GM18511 (cell line): ENCODE results near the gene PAGE5.

Experiments used
- ATAC-seq: cut with Tn5 transposase; IDR thresholded peaks from one replicate; pipeline ENCODE4 v1.9.1; 2021; ENCODE audit warnings: mild to moderate bottlenecking, moderate library complexity; ENCODE audit not compliant: unreplicated experiment

Gene PAGE5

DNA sequence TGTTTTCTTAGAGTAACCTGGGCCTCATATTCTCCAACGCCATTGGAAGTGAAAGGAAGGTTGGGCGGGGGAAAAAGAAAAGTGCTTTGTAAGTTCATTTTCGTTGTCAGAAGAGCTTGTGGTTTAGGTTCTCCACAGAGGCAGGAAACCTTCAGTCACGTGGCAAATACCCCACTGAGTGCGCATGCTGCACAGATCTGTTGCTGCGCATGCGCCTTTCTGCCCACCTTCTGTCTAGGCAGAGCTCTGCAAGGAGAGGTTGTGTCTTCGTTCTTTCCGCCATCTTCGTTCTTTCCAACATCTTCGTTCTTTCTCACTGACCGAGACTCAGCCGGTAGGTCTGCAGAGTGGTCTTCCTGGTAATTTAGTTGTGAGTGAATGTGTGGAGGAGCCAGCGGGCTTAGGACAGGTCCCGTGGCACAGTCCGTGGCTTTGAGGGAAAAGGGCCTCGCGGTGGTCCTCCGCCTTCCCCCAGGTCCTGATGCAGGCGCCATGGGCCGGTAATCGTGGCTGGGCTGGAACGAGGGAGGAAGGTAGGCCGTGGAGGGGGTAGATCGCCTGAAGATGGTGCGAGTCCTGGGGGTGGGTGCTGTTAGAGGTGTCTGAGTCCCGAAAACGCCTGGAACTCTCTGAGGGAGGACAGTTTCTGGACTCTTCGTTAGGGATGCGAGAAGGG, at the start of gene PAGE5:
TSS of gene PAGE5 (plus strand) at position 228 of the 676 bp plus-strand sequence. CDS start 1,037 bp downstream, outside the sequence.
- no peak for ATAC-seq

GRCh38 chrX:55187281-55187680, 32.9 kb upstream of the PAGE5 start:
- no peak for ATAC-seq

- ATAC-seq: no peak
These were observed 23.5 kb upstream of the PAGE5 start for GRCh38 chrX:55196688-55197087.

DNA sequence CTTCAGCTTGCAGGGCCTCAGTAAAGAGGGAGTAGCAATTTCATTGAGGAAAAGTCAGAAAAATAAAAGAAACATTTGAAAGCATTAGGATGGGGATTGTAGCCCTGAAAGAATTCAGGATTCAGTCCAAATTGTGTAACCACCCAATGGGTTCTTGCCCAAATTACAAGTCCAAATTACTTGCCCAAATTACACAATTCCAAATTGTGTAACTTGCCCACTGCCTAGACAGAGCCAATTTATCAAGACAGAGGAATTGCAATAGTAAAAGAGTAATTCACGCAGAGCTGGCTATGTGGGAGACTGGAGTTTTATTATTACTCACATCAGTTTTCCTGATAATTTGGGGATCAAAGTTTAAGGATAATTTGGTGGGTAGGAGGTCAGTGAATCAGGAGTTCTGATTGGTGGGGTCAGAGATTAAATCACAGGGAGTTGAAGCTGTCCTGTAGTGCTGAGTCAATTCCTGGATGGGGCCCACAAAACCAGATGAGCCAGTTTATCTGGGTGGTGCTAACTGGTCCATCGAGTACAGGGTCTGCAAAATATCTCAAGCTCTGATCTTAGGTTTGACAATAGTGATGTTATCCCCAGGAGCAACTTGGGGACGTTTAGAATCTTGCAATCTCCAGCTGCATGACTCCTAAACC, 18.1 kb upstream of the PAGE5 start:
- no peak for ATAC-seq

- ATAC-seq: no peak
These were observed 13.8 kb upstream of the PAGE5 start for GRCh38 chrX:55206162-55206941.

DNA sequence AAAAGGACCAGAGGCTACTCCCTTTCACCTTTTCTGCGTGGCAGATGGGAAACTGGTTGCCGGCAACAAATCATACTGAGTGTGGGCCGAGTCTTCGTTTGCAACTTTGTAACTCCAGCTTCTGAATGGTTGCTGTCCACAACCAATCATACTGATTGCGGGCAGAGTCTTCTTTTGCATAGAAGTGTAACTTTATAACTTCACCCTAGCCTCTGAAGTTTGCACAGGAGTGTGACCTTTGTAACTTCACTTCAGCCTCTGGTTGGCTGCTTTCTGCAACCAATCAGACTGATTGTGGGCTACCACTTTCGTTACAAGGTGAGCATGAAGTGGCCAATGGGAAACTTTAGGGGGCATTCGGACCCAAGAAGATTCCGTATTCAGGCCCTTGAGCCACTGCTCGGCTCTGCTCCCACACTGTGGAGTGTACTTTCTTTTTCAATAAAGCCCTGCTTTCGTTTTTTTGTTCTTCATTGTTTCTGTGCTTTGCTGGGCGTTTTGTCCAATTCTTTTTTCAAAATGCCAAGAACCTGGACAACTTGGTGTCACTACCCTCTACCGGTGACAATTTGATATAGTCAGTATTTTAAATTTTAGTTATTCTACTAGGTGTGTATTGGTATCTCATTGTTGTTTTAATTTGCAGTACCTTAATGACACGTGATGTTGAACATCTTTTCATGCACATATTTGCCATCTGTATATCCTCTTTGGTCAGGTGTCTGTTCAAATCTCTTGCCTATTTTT, 9.0 kb upstream of the PAGE5 start:
- ATAC-seq: no peak

DNA sequence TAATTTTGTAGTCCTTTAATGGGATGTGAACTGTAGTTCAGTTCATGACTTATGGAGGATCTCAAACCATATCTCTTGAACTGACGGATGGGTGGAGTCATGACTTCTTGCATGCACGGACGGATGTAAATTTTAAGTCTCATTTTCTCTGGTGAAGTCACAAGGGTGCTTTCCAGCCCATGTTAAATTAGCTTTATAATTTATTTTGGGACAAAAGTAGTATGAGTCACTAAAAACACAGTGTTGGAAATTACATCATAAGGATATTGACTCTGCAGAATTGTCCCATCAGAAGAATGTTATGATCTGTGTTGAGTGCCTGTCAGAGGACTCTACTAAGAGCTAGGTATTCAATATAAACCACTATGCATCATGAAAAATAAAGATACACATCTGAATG, 6.8 kb upstream of the PAGE5 start:
- ATAC-seq: no peak

GRCh38 chrX:55240788-55241340, 20.7 kb downstream of the PAGE5 start:
- ATAC-seq: no peak

GRCh38 chrX:55253528-55253927, 33.4 kb downstream of the PAGE5 start:
- ATAC-seq: no peak

- ATAC-seq: no peak
These were observed 40.7 kb downstream of the PAGE5 start for GRCh38 chrX:55260806-55261205.

DNA sequence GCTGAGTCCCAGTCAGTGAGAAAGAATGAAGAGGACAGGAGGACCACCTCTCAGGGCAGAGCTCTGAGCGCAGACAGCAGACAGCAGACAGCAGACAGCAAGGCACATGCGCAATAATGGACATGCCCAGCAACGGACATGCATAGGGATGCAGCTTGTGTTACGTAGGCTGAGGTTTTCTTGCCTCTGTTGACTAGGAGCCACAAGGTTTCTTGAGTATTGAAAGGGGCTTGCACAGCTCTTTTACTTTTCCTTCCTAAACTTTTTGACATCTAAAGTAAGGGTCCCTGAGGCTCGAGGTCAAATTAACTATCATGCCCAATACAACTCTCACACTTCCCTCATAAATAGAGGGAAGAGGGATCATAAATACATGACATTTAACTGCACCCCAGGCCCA, 44.7 kb downstream of the PAGE5 start, which contains the start of gene PAGE3:
TSS of gene PAGE3 (minus strand) at position 101 of the 400 bp plus-strand sequence. CDS start 1,013 bp downstream, outside the sequence.
- ATAC-seq: no peak
